NCI-H748 (cell line): Measurements from ENCODE around the gene CIAO1.
"Not testable (repeated sequence)": the region's sequence is repeated elsewhere in the genome, so short reads cannot be mapped to it uniquely, and the experiment has no call there.

Experiments used
- DNase-seq: peaks from one replicate; lab custom pipeline; 2025; ENCODE audit not compliant: unreplicated experiment; lab: John Stamatoyannopoulos, UW

CIAO1 gene

GRCh38 chr2:96249654-96250053 lies 16.4 kb upstream of the CIAO1 start:
- no peak for DNase-seq

GRCh38 chr2:96250188-96250587 lies 15.8 kb upstream of the CIAO1 start:
- DNase-seq = no peak

- no peak for DNase-seq
These were observed 14.2 kb upstream of the CIAO1 start for GRCh38 chr2:96251721-96252292.

- DNase-seq = no peak
These were observed 13.5 kb upstream of the CIAO1 start for GRCh38 chr2:96252526-96252925.

GRCh38 chr2:96253006-96253405 lies 13.0 kb upstream of the CIAO1 start:
- DNase-seq = no peak

- no peak for DNase-seq
These were observed 11.5 kb upstream of the CIAO1 start for GRCh38 chr2:96254571-96254970.

- DNase-seq = no peak
These were observed 9.4 kb upstream of the CIAO1 start for GRCh38 chr2:96256611-96257113.

GRCh38 chr2:96257744-96258143 lies 8.3 kb upstream of the CIAO1 start:
- not testable (repeated sequence) for DNase-seq

GRCh38 chr2:96258166-96259022 lies 7.6 kb upstream of the CIAO1 start:
- DNase-seq = no peak

GRCh38 chr2:96259497-96259921 lies 6.5 kb upstream of the CIAO1 start:
- DNase-seq = no peak

- peak; percentile 1 for DNase-seq
These were observed 5.4 kb upstream of the CIAO1 start for GRCh38 chr2:96260387-96261260.

- DNase-seq = no peak
These were observed 4.6 kb upstream of the CIAO1 start for GRCh38 chr2:96261328-96262003.

GRCh38 chr2:96262306-96262705 lies 3.7 kb upstream of the CIAO1 start:
- no peak for DNase-seq

GRCh38 chr2:96264086-96264485 lies 1.9 kb upstream of the CIAO1 start:
- DNase-seq = no peak

GRCh38 chr2:96264656-96265348 lies 1.2 kb upstream of the CIAO1 start:
- DNase-seq = peak; percentile 18

GRCh38 chr2:96265349-96265839 lies 631 bp upstream of the CIAO1 start:
- DNase-seq = peak; percentile 23

GRCh38 chr2:96267159-96267971 lies 1.3 kb downstream of the CIAO1 start:
- peak; percentile 31 for DNase-seq

- no peak for DNase-seq
These were observed 6.0 kb downstream of the CIAO1 start for GRCh38 chr2:96271995-96272394.

- no peak for DNase-seq
These were observed 7.7 kb downstream of the CIAO1 start for GRCh38 chr2:96273763-96274162.
